HCT116 (cell line): ENCODE data around the gene GPR150. TPM values are rescaled to one million over a fixed set of nuclear protein-coding genes. Genes with fewer than 3 reads are reported as not detected.
"Not testable (repeated sequence)": the region's sequence is repeated elsewhere in the genome, so short reads cannot be mapped to it uniquely, and the experiment has no call there.

ENCODE experiments used
- ATAC-seq: fragments of 200-7000 bp; cut with Tn5 transposase; 2 replicates; pipeline ENCODE4 v1.9.1; 2020; ENCODE audit warnings: mild to moderate bottlenecking, moderate library complexity
- BruUV-seq: library from RNA; stranded (reverse); fragments of 400-500 nt; replicated peaks from 2 replicates; lab custom pipeline; 2021; lab: Mats Ljungman, UMichigan
- CTCF ChIA-PET: fragments of 300-600 bp; sonication (Branson Sonifier 250); formaldehyde crosslinking; loops from one replicate; lab custom pipeline; 2021; ENCODE audit warnings: antibody characterized with exemption; lab: Charles Lee
- POLR2A ChIA-PET: fragments of 300-600, 350-600 bp; sonication (Branson Sonifier 250); formaldehyde crosslinking; loops from one replicate; lab custom pipeline; 2021; ENCODE audit warnings: antibody characterized with exemption; lab: Charles Lee
- RAD21 ChIA-PET, 2 experiments: fragments of 300-600 bp; sonication (Branson Sonifier 250); formaldehyde crosslinking; loops; one replicate each; lab custom pipeline; 2023; ENCODE audit warnings: low total read pairs in 2 of 2; ENCODE audit not compliant: uncharacterized antibody in 2 of 2, unreplicated experiment in 2 of 2, low non-redundant PET in 1 of 2; lab: Charles Lee
- DNase-seq: peaks from one replicate; pipeline ENCODE4 v3.0.0-alpha.2; 2010; ENCODE audit warnings: low read depth, low spot score
- H2AFZ ChIP-seq: fragments of 200-600 bp; shearing (Covaris generic), sonication (generic); 2 replicates; pipeline ENCODE4 v1.6.1; 2017; ENCODE audit warnings: low read depth, mixed run types, mixed read lengths, antibody characterized with exemption, low read length; ENCODE audit not compliant: poor library complexity, severe bottlenecking
- H3K27ac ChIP-seq: 2 replicates; pipeline ENCODE4 v1.5.1; 2012; ENCODE audit warnings: low read depth, low read length
- H3K27me3 ChIP-seq: fragments of 200-600 bp; sonication (generic); 2 replicates; pipeline ENCODE4 v1.6.1; 2016; ENCODE audit warnings: mixed run types, low read length, mixed read lengths; ENCODE audit not compliant: insufficient read depth
- H3K36me3 ChIP-seq, 2 experiments: fragments of 200-500 bp in 1 of 2; fragments of 200-600 bp in 1 of 2; sonication (Bioruptor generic) in 1 of 2; sonication (generic) in 1 of 2; 2 replicates each; pipeline versions ENCODE4 v1.5.1 to v1.6.1; 2014 to 2016; ENCODE audit warnings: low read length in 2 of 2, inconsistent platforms in 1 of 2, mixed read lengths in 1 of 2, mixed run types in 1 of 2; ENCODE audit not compliant: insufficient read depth in 2 of 2, control insufficient read depth in 1 of 2
- H3K4me1 ChIP-seq, 2 experiments: fragments of 200-600 bp in 1 of 2; sonication (generic) in 1 of 2; 2 replicates each; pipeline versions ENCODE4 v1.5.1 to v1.6.1; 2012 to 2017; ENCODE audit warnings: low read length in 2 of 2, inconsistent platforms in 1 of 2, mild to moderate bottlenecking in 1 of 2, mixed read lengths in 1 of 2, mixed run types in 1 of 2, moderate library complexity in 1 of 2; ENCODE audit not compliant: insufficient read depth in 2 of 2, control insufficient read depth in 1 of 2
- H3K4me2 ChIP-seq: fragments of 200-600 bp; sonication (generic); 2 replicates; pipeline ENCODE4 v1.6.1; 2017; ENCODE audit warnings: mixed run types, low read length, mixed read lengths
- H3K4me3 ChIP-seq, 2 experiments: fragments of 200-600 bp in 1 of 2; sonication (generic) in 1 of 2; replicated peaks in 1 of 2; 2 replicates each; pipeline ENCODE4 v1.5.1; 2011 to 2016; ENCODE audit warnings: low read length in 2 of 2, control low read depth in 1 of 2, low read depth in 1 of 2, mild to moderate bottlenecking in 1 of 2, mixed read lengths in 1 of 2, mixed run types in 1 of 2
- H3K79me2 ChIP-seq: fragments of 200-600 bp; sonication (generic); 2 replicates; pipeline ENCODE4 v1.6.1; 2017; ENCODE audit warnings: mild to moderate bottlenecking, mixed run types, low read length, moderate library complexity, mixed read lengths; ENCODE audit not compliant: insufficient read depth
- H3K9ac ChIP-seq: fragments of 200-600 bp; sonication (generic); 2 replicates; pipeline ENCODE4 v1.6.1; 2016; ENCODE audit warnings: low read length, mixed read lengths
- H3K9me2 ChIP-seq: fragments of 200-600 bp; sonication (generic), shearing (Covaris generic); 2 replicates; pipeline ENCODE4 v1.6.1; 2017; ENCODE audit warnings: mixed run types, mild to moderate bottlenecking, moderate library complexity; ENCODE audit not compliant: insufficient read depth
- H3K9me3 ChIP-seq, 2 experiments: fragments of 200-500 bp in 1 of 2; fragments of 200-600 bp in 1 of 2; sonication (Bioruptor generic) in 1 of 2; sonication (generic) in 1 of 2; 2 replicates each; pipeline ENCODE4 v1.6.1; 2014 to 2017; ENCODE audit warnings: low read length in 2 of 2, mixed read lengths in 2 of 2, inconsistent platforms in 1 of 2, low read depth in 1 of 2, mild to moderate bottlenecking in 1 of 2, mixed run types in 1 of 2, moderate library complexity in 1 of 2; ENCODE audit not compliant: control insufficient read depth in 1 of 2, insufficient read depth in 1 of 2
- H4K20me1 ChIP-seq: fragments of 200-600 bp; sonication (generic), shearing (Covaris generic); 2 replicates; pipeline ENCODE4 v1.6.1; 2017; ENCODE audit warnings: mixed run types, mild to moderate bottlenecking, moderate library complexity; ENCODE audit not compliant: insufficient read depth
- CTCF ChIP-seq, 3 experiments: fragments of 200-600 bp in 1 of 3; sonication (generic) in 1 of 3; IDR thresholded peaks in 2 of 3; conservative IDR thresholded peaks in 1 of 3; 2 replicates each; pipeline ENCODE4 v1.5.1; 2012 to 2017; ENCODE audit warnings: low read depth in 2 of 3, low read length in 2 of 3, antibody characterized with exemption in 1 of 3, borderline replicate concordance in 1 of 3, control low read depth in 1 of 3, mild to moderate bottlenecking in 1 of 3, mixed read lengths in 1 of 3, mixed run types in 1 of 3, moderate library complexity in 1 of 3; ENCODE audit not compliant: insufficient read depth in 1 of 3
- RAD21 ChIP-seq: IDR thresholded peaks from 2 replicates; pipeline ENCODE4 v1.6.1; 2012; ENCODE audit warnings: low read depth, mild to moderate bottlenecking
- SIN3A ChIP-seq: IDR thresholded peaks from 2 replicates; pipeline ENCODE4 v1.6.1; 2012; ENCODE audit warnings: low read depth
- intact Hi-C: fragments of 100-400 bp; cut with micrococcal nuclease; formaldehyde crosslinking; loops from 2 replicates; pipeline ENCODE4 v1.10.0; 2022
- total RNA-seq: library from RNA; stranded (reverse); gene quantifications from one replicate; pipeline ENCODE4 v1.2.1, GENCODE V29; 2021; ENCODE audit not compliant: unreplicated experiment

The GPR150 gene
- total RNA-seq, 1 experiment from 2014 or later, result not detected

DNA sequence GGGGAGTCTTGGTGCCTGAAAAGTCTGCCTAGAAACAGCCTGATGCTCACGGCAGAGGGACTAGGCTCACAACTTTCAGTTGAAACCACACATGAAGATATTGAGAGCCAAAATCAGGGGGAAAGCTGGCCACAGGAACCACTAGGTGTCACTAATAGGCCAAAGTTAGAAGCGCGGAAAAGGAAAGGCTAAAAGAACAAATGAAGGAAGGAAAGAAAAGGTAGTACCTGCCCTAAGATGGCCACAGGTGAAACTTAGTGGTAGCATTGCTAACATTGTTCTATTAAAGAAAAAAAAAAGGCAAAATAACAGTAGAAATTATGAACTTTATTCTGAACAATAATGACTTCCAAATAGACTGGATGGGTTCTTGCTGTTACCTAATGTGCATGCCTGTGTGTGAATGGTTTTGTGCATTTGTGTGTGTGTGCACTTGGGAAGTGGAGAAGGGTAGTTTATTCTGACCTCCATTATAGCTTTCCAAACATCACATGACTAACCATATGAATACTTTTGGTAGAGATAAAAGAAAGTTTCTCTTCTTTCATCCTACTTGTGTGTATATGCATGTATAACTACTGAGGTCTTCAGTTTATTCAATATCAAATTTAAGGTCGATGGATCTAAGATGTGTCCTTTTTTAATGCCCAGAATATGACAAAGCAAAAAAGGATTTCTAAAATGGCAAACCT is 24.6 kb downstream of the GPR150 start:
- no TSS peak for BruUV-seq
- Histone ChIP-seq H3K4me2 (peak overlapping the region; percentile 19), H3K9ac (no peak overlapping the region), H3K27me3 (no peaks in the 10 kb centered on the region), H4K20me1 (no peaks in the 10 kb centered on the region), H3K27ac (no peak overlapping the region), H3K79me2 (no peaks in the 10 kb centered on the region), H2AFZ (peak overlapping the region; percentile 91), H3K4me1 (peaks cover 9 to 33% of the 10 kb centered on the region in 2 experiments; a peak in 3 of 4 replicates), H3K4me3 (no peak overlapping the region), H3K9me3 (no peaks in the 10 kb centered on the region), H3K36me3 (no peaks in the 10 kb centered on the region), H3K9me2 (no peaks in the 10 kb centered on the region)
- POLR2A ChIA-PET, result interaction anchor here (0.8 kb wide), 1 partner anchor 428 kb away, joined by 3 read pairs; no protein-coding TSS in a partner anchor
- intact Hi-C loops, result loop anchor here (1.0 to 5.0 kb wide), 3 partner anchors 137 to 693 kb away; no protein-coding TSS in a partner anchor
- no peak for TF ChIP-seq SIN3A
- peak; percentile 91 for TF ChIP-seq RAD21
- TF ChIP-seq CTCF (IDR thresholded peaks at IDR 0.05 in 2 of 3, conservative IDR thresholded peaks at IDR 0.05 in 1 of 3; ENCODE audit: borderline replicate concordance in 1 of 3, insufficient read depth in 1 of 3, low read depth in 2 of 3, low read length in 2 of 3), result peak; percentile 82 to 88 (median 84)
- RAD21 ChIA-PET, result interaction anchor here in 1 of 2 experiments (1.0 kb wide), 1 partner anchor 137 kb away, joined by 4 read pairs; no protein-coding TSS in a partner anchor
- DNase-seq (peak; percentile 72), ATAC-seq (peak; percentile 29)
- CTCF ChIA-PET, result interaction anchor here (0.7 to 3.7 kb wide), 7 partner anchors 137 to 681 kb away, joined by 3 to 18 read pairs (median 3); partner anchors contain the start of gene GLRX

DNA sequence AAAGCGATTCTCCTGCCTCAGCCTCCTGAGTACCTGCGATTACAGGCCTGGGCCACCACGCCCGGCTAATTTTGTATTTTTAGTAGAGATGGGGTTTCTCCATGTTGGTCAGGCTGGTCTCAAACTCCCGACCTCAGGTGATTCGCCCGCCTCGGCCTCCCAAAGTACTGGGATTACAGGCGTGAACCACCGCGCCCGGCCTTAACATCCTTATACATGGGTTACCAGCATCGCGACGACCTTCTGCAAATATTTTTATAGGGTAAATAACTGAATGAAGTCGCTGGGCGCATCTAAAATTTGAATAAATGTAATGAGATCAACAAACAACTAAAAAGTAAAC is 26.3 kb downstream of the GPR150 start:
- peak overlapping the region in 1 of 2 experiments; percentile 65; a peak in 1 of 4 replicates for H3K4me3 ChIP-seq
- 0 out of 2 replicates have a peak overlapping the region, but pooled peaks have one; percentile 4 for H3K9ac ChIP-seq
- not testable (repeated sequence) for H3K9me2 ChIP-seq, H3K36me3 ChIP-seq, H2AFZ ChIP-seq, H3K79me2 ChIP-seq, BruUV-seq, H3K27ac ChIP-seq, H4K20me1 ChIP-seq, H3K9me3 ChIP-seq, ATAC-seq, H3K27me3 ChIP-seq, DNase-seq
- RAD21 ChIA-PET, result interaction anchor here (0.8 to 1.6 kb wide), 2 partner anchors 135 to 198 kb away, joined by 3 read pairs; no protein-coding TSS in a partner anchor
- CTCF ChIA-PET, result interaction anchor here (0.9 to 2.0 kb wide), 5 partner anchors 9 to 202 kb away, joined by 3 to 9 read pairs (median 4); no protein-coding TSS in a partner anchor
- TF ChIP-seq CTCF (IDR thresholded peaks at IDR 0.05 in 2 of 3, conservative IDR thresholded peaks at IDR 0.05 in 1 of 3; ENCODE audit: borderline replicate concordance in 1 of 3, insufficient read depth in 1 of 3, low read depth in 2 of 3, low read length in 2 of 3), result 0 out of 6 replicates have a peak, but pooled peaks of 1 of the 3 experiments have one; percentile 9
- peaks cover 9 to 33% of the 10 kb centered on the region in 2 experiments; a peak in 3 of 4 replicates for H3K4me1 ChIP-seq
- intact Hi-C loops, result loop anchor here (5.0 kb wide), 1 partner anchor 691 kb away; no protein-coding TSS in a partner anchor
- POLR2A ChIA-PET, result interaction anchor here (0.6 to 1.5 kb wide), 10 partner anchors 12 to 597 kb away, joined by 3 to 10 read pairs (median 3); partner anchors contain the start of genes GLRX and RHOBTB3
- peak overlapping the region; percentile 91 for H3K4me2 ChIP-seq
